SH-SY5Y (cell line): ENCODE results near the gene OR2B2.

Experiments used
- GATA2 ChIP-seq: IDR thresholded peaks from 2 replicates; pipeline ENCODE4 v1.6.1; 2011; ENCODE audit warnings: mild to moderate bottlenecking, low read depth, low read length
- GATA3 ChIP-seq: IDR thresholded peaks from 2 replicates; pipeline ENCODE4 v1.6.1; 2011; ENCODE audit warnings: low read depth, mild to moderate bottlenecking, low read length, moderate library complexity

Gene OR2B2

GRCh38 chr6:27911956-27912446 is at the start of gene OR2B2:
Gene OR2B2, minus strand, starts transcription at chr6:27912396. Its CDS starts 77 bp downstream, at chr6:27912319.
- no peak for TF ChIP-seq GATA3
- TF ChIP-seq GATA2, result no peak

DNA sequence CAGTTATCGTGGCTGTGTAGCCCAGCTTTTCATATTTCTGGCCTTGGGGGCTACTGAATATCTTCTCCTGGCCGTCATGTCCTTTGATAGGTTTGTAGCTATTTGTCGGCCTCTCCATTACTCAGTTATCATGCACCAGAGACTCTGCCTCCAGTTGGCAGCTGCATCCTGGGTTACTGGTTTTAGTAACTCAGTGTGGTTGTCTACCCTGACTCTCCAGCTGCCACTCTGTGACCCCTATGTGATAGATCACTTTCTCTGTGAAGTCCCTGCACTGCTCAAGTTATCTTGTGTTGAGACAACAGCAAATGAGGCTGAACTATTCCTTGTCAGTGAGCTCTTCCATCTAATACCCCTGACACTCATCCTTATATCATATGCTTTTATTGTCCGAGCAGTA is 45.3 kb upstream of the OR2B2 start:
- no peak for TF ChIP-seq GATA3
- TF ChIP-seq GATA2, result no peak

DNA sequence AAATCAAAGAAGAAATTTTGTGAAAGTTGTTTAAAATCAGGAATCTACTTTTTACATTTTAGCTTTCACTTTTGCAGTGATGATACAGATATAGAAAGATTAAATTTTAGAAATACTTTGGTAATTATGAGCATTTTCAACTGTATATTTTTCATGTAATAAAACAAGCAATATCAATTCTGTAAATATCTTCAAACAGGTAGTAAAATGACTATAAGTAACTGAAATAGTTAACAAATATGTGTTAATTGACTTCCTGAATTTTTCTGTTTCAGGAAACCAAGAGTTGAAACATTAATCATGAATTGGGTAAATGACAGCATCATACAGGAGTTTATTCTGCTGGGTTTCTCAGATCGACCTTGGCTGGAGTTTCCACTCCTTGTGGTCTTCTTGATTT is 44.7 kb upstream of the OR2B2 start, which contains the start of gene OR2B6:
Gene OR2B6, plus strand, starts transcription at position 301 of the 400 bp plus-strand sequence. Its CDS starts 0 bp downstream, at position 301.
- TF ChIP-seq GATA3 (no peak), GATA2 (no peak)

- no peak for TF ChIP-seq GATA2
- no peak for TF ChIP-seq GATA3
Observed at GRCh38 chr6:27951040-27951439, 38.8 kb upstream of the OR2B2 start.

DNA sequence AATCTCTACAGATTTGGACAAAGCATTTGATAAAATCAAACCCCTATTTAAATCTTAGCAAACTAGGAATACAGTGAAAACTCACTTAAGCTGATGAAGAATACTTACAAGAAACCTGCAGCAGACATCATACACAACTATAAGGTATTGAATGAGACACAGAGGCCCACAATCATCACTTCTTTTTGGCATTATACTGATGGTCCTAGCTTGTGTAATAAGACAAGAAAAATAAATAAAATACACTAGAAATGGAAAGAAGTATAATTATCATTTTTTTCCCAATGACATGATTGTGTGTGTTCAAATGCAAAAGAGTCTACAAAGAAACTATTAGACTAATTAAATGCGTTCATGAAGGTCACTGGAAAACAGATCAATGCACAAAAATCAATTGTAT is 36.0 kb upstream of the OR2B2 start:
- TF ChIP-seq GATA3, result no peak
- TF ChIP-seq GATA2, result no peak

GRCh38 chr6:27940766-27941165 is 28.6 kb upstream of the OR2B2 start:
- no peak for TF ChIP-seq GATA2
- TF ChIP-seq GATA3, result no peak

- TF ChIP-seq GATA3 (no peak), GATA2 (no peak)
Observed at GRCh38 chr6:27931209-27931608, 19.0 kb upstream of the OR2B2 start.

DNA sequence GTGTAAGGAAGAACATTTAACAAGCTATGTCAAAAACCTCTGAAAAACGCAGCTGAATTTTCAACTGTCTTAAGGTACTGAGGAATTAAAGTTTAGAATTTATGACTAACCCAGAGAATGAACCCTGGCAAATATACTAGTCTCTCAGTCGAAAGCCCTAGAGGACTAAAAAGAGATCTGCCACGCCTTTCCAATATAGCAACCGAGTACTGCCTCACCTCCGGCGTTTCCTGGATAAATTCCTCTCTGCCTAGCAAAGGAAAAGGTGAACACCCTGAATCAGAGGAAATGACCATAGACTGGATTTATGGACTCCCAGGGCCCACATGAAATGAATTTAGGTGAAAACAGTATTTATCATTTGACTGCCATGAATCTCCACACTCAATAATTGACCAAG is 12.0 kb upstream of the OR2B2 start:
- TF ChIP-seq GATA3 (no peak), GATA2 (no peak)

- TF ChIP-seq GATA2 (no peak), GATA3 (no peak)
Observed at GRCh38 chr6:27922949-27923348, 10.8 kb upstream of the OR2B2 start.

- TF ChIP-seq GATA3, result no peak
- TF ChIP-seq GATA2, result no peak
Observed at GRCh38 chr6:27908017-27908416, 4.2 kb downstream of the OR2B2 start.

GRCh38 chr6:27902335-27903314 is 9.6 kb downstream of the OR2B2 start:
- TF ChIP-seq GATA2 (no peak), GATA3 (no peak)

GRCh38 chr6:27901801-27902200 is 10.4 kb downstream of the OR2B2 start:
- TF ChIP-seq GATA3 (no peak), GATA2 (no peak)

GRCh38 chr6:27899543-27899942 is 12.7 kb downstream of the OR2B2 start:
- TF ChIP-seq GATA2 (no peak), GATA3 (no peak)

- TF ChIP-seq GATA3 (no peak), GATA2 (no peak)
Observed at GRCh38 chr6:27897580-27898206, 14.5 kb downstream of the OR2B2 start.

GRCh38 chr6:27896398-27896796 is 15.8 kb downstream of the OR2B2 start:
- no peak for TF ChIP-seq GATA2
- no peak for TF ChIP-seq GATA3
